HG02970 (cell line): Measurements from ENCODE around the gene CACNA2D1.
"Not testable (repeated sequence)": the region's sequence is repeated elsewhere in the genome, so short reads cannot be mapped to it uniquely, and the experiment has no call there.

Experiments used
- ATAC-seq: cut with Tn5 transposase; IDR thresholded peaks from one replicate; pipeline ENCODE4 v1.9.1; 2021; ENCODE audit warnings: mild to moderate bottlenecking, moderate library complexity, moderate number of reproducible peaks; ENCODE audit not compliant: unreplicated experiment, low FRiP score

The CACNA2D1 gene

GRCh38 chr7:82142263-82142864, 301.2 kb downstream of the CACNA2D1 start:
- ATAC-seq = no peak

GRCh38 chr7:82141427-82141826, 302.1 kb downstream of the CACNA2D1 start:
- ATAC-seq = no peak

DNA sequence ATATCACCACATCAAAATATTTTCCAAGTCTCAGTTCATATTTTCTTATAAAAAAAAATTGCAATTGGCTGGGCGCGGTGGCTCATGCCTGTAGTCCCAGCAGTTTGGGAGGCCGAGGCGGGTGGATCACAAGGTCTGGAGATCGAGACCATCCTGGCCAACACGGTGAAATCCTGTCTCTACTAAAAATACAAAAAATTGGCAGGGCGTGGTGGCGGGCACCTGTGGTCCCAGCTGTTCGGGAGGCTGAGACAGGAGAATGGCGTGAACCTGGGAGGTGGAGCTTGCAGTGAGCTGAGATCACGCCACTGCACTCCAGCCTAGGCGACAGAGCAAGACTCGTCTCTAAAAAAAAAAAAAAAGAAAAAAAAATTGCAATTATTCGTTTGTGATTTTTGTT, 303.0 kb downstream of the CACNA2D1 start:
- not testable (repeated sequence) for ATAC-seq

DNA sequence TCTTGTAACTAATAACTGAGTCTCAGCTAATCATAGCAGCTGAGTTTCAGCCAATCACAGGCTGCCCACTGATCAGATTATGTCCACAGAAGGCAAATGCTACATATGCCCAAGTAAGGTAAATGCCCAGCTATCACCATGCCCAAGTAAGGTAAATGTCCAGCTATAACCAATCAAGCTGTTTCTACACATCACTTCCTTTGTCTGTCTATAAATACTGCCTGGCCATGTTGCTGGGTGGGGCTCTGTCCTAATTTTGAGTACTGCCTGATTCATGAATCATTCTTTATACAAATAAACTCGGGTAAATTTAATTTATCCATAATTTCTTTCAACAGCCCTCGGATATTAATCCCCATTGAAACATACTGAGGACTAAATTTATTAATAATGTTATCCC, 312.4 kb downstream of the CACNA2D1 start:
- ATAC-seq = no peak

- ATAC-seq = no peak
Observed at GRCh38 chr7:82129091-82129490, 314.5 kb downstream of the CACNA2D1 start.

GRCh38 chr7:82128546-82128945, 315.0 kb downstream of the CACNA2D1 start:
- ATAC-seq = no peak

- no peak for ATAC-seq
Observed at GRCh38 chr7:82126576-82126975, 317.0 kb downstream of the CACNA2D1 start.

DNA sequence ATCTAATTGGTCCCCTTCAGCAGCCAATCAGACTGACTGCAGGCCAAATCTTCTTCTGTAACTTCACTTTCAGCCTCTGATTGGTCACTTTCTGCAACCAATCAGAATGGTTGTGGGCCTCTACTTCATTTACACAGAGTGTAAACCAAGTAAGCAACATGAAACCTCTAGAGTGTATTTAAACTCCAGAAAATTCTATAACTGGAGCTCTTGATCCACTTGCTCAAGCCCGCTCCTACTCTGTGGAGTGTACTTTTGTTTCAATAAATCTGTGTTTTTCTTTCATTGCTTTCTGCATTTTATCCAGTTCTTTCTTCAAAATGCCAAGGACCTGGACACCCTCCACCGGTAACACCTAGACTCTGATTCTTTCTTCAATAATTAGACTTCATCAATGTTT, 319.1 kb downstream of the CACNA2D1 start:
- ATAC-seq = no peak

GRCh38 chr7:82122275-82122674, 321.3 kb downstream of the CACNA2D1 start:
- no peak for ATAC-seq

DNA sequence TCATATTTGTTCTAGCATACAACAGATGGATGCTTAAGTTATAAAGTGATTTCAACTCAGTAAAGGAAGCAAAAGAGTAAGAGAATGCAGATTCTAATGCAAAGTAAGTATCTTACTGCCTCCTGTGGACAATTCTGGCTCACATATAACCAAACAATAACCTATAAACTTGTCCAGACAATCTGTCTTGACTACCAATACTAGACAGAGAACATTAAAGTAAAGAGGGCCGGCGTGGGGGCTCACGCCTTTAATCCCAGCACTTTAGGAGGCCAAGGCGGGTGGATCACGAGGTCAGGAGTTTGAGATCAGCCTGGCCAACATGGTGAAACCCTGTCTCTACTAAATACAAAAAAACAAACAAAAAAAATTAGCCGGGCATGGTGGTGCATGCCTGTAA, 329.3 kb downstream of the CACNA2D1 start:
- ATAC-seq = no peak

GRCh38 chr7:82110146-82110840, 333.3 kb downstream of the CACNA2D1 start:
- ATAC-seq = no peak

- no peak for ATAC-seq
Observed at GRCh38 chr7:82109288-82109687, 334.3 kb downstream of the CACNA2D1 start.

DNA sequence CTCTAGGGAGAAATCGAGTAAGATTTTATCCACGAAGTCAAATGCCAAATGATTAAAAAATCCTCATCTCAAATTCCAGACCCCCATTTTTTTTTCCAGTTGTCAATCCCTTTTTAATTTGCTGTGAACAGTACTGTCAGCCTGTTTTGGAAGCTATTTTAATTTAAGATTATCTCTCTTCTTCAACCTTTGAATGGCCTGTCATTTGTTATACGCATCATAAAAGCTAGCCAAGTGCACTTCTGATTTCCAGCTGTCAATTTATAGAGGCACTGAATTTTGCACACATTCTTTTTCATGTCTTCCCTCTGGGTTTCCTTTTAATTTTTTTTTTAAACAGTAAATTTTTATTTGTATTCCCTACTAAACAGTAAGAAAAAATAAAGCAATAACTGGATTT, 337.4 kb downstream of the CACNA2D1 start:
- no peak for ATAC-seq

GRCh38 chr7:82105463-82105862, 338.1 kb downstream of the CACNA2D1 start:
- ATAC-seq = no peak

GRCh38 chr7:82098414-82098813, 345.2 kb downstream of the CACNA2D1 start:
- ATAC-seq = no peak

DNA sequence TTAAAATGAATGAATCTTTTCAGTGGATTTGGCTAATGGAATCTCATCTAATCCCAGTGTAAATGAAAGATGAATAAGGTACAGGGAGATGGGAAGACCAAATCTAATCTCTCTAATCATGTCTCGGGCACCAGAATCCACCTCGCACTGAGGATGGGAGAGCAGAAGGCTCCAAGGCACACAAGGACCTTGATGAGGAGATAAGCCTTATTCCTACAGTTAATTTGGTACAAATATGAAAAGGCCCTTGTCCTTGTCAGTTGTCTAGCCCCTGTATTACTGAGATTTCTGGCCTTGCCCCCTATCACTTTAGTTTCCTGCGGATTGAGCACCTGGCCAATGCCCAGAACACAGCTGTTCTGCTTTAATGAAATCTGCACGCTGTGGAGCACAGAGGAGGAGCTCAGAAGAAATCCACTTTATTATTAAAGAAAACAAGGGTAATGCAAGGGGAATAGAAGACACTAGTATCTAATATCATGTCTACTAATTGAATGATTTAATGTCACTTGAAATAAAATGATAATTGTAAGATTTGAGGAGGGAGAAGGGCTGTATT, 352.4 kb downstream of the CACNA2D1 start:
- ATAC-seq = no peak

DNA sequence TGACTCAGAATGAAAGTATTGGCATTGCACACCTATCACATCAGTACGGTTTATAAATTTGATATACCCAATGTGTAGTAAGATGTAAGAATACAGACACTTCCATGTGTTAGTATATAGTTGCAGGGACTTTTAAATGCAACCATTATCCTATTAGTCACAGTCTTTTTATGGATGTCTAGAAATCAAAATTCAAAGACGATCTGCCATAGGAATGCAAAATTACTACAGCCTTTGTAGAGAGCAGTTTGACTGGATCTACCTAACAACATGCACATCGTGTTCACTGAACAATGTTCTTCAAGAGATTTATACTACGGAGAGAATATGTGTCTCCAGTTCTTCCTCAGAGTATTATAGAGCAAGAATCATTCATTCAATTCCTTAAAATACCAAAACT, 356.5 kb downstream of the CACNA2D1 start:
- ATAC-seq = no peak

DNA sequence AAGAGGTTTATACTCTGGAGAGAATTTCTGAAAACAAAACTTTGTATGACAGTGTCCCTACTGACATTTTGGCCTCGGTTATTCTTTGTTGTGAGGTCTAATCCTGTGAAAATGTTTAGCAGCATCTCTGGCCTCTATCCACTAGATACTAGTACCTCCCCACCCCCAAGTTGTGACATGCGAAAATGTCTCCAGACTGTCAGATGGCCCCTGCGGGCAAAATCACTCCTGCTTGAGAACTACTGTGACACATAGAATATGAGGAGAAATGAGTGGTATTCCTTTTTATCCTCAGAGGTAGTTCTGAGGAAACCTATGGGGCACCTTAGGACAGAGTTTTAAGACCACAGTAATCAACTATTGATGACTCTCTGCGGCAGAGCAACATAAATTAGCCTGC, 358.5 kb downstream of the CACNA2D1 start:
- ATAC-seq = no peak

DNA sequence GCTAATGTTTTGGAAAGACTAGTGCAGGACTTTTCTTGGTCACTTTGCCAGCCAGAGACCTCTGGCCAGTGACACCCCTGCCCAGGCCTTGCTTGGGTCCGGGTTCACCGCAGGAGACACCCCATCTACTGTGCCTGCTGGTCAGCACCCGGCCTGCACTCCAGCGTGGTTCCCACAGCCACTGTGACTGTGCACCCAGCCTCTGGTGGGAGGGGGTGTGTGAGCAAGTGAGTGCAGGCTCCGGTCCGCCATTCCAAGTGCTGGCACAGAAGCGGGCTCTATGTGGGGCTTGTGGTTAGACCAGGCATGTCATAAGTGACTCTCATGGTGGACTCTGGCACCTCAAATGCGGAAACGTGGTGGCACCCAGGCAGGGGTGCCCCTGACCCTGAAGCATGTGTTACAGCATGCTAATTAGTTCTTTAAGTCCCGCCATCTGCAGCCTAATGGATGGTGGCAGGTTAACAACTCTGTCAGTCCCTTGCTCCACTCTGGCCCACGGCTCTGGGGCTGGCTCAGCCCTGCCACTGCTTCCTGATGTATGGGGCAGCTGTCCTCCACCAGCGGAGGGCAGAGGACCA, 361.8 kb downstream of the CACNA2D1 start:
- no peak for ATAC-seq

DNA sequence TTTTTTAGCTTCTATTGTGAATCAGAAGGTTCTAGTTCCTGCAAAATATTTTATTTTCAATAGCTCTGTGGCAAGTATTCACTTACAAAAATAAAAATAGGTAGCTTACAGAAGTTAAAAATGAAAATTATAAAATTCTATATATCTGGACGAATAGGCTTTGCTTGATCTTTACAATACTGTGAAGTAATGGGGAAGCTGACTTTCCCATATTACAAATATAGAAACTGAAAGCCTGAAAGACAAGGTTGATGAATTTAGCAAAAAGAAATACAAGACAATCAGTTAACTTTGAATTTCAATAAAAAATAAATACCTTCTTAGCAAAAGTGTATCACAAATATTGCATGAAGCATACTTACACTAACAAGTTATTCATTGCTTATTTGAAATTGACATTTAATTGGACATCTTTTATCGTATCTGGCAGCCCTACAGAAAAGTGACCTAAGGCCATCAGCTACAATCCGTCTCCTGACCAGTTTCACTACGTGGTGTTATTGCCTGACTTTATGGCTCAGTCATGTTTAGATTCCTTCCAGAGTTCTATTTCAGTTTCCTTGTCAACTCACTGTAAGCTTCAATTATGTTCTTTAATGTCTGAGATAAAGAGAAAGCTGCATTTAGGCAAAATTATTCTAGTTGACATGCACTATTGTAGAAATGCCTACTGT, 363.2 kb downstream of the CACNA2D1 start:
- ATAC-seq = no peak

DNA sequence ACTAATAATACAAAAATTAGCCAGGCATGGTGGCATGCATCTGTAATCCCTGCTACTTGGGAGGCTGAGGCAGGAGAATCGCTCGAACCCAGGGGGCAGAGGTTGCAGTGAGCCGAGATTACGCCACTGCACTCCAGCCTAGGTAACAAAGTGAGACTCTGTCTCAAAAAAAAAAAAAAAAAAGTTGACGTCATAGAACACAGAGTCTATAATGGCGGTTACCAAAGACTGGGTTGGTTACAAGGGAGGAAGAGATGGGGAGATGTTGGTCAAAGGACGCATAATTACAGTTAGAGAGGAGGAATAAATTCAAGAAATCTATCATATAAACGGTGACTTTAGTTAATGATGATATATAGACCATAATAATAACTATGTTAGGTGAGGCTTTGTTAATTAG, 364.1 kb downstream of the CACNA2D1 start:
- ATAC-seq = no peak
